GM18858 (cell line): ENCODE measurements around the gene SH3RF3.

ENCODE experiments used
- ATAC-seq: cut with Tn5 transposase; IDR thresholded peaks from one replicate; pipeline ENCODE4 v1.9.1; 2021; ENCODE audit not compliant: unreplicated experiment

SH3RF3 gene

GRCh38 chr2:109348190-109348589 is 219.2 kb downstream of the SH3RF3 start:
- no peak for ATAC-seq

GRCh38 chr2:109348671-109349502 is 219.9 kb downstream of the SH3RF3 start:
- no peak for ATAC-seq

GRCh38 chr2:109349503-109350465 is 220.8 kb downstream of the SH3RF3 start:
- ATAC-seq: no peak

- ATAC-seq: no peak
Observed at GRCh38 chr2:109350526-109350925, 221.5 kb downstream of the SH3RF3 start.

GRCh38 chr2:109351164-109351756 is 222.3 kb downstream of the SH3RF3 start:
- ATAC-seq: no peak

GRCh38 chr2:109352056-109352897 is 223.3 kb downstream of the SH3RF3 start:
- ATAC-seq: no peak

- no peak for ATAC-seq
Observed at GRCh38 chr2:109352898-109353689, 224.1 kb downstream of the SH3RF3 start.

GRCh38 chr2:109353806-109354745 is 225.1 kb downstream of the SH3RF3 start:
- no peak for ATAC-seq

- ATAC-seq: no peak
Observed at GRCh38 chr2:109355192-109355843, 226.3 kb downstream of the SH3RF3 start.

- ATAC-seq: no peak
Observed at GRCh38 chr2:109356324-109357035, 227.5 kb downstream of the SH3RF3 start.

- ATAC-seq: no peak
Observed at GRCh38 chr2:109364217-109364616, 235.2 kb downstream of the SH3RF3 start.

- ATAC-seq: no peak
Observed at GRCh38 chr2:109365131-109365530, 236.1 kb downstream of the SH3RF3 start.

- no peak for ATAC-seq
Observed at GRCh38 chr2:109367683-109368082, 238.7 kb downstream of the SH3RF3 start.

- ATAC-seq: no peak
Observed at GRCh38 chr2:109368798-109369197, 239.8 kb downstream of the SH3RF3 start.

- no peak for ATAC-seq
Observed at GRCh38 chr2:109369671-109370191, 240.7 kb downstream of the SH3RF3 start.

- no peak for ATAC-seq
Observed at GRCh38 chr2:109370399-109371035, 241.5 kb downstream of the SH3RF3 start.
